GM12801 (cell line): ENCODE data around the gene VPS25.

Experiments used
- TF ChIP-seq, protein P1 (sequence below): IDR thresholded peaks from one replicate; pipeline ENCODE4 v1.5.1; 2011; ENCODE audit warnings: control low read depth; ENCODE audit not compliant: insufficient read length; ENCODE audit errors: extremely low read depth

VPS25 gene

GRCh38 chr17:42748202-42748907 lies 24.9 kb upstream of the VPS25 start:
- TF ChIP-seq, protein P1, sequence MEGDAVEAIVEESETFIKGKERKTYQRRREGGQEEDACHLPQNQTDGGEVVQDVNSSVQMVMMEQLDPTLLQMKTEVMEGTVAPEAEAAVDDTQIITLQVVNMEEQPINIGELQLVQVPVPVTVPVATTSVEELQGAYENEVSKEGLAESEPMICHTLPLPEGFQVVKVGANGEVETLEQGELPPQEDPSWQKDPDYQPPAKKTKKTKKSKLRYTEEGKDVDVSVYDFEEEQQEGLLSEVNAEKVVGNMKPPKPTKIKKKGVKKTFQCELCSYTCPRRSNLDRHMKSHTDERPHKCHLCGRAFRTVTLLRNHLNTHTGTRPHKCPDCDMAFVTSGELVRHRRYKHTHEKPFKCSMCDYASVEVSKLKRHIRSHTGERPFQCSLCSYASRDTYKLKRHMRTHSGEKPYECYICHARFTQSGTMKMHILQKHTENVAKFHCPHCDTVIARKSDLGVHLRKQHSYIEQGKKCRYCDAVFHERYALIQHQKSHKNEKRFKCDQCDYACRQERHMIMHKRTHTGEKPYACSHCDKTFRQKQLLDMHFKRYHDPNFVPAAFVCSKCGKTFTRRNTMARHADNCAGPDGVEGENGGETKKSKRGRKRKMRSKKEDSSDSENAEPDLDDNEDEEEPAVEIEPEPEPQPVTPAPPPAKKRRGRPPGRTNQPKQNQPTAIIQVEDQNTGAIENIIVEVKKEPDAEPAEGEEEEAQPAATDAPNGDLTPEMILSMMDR = no peak

GRCh38 chr17:42748908-42749798 lies 24.1 kb upstream of the VPS25 start:
- TF ChIP-seq, protein P1 = no peak

GRCh38 chr17:42750739-42751344 lies 22.4 kb upstream of the VPS25 start:
- TF ChIP-seq, protein P1 = no peak

DNA sequence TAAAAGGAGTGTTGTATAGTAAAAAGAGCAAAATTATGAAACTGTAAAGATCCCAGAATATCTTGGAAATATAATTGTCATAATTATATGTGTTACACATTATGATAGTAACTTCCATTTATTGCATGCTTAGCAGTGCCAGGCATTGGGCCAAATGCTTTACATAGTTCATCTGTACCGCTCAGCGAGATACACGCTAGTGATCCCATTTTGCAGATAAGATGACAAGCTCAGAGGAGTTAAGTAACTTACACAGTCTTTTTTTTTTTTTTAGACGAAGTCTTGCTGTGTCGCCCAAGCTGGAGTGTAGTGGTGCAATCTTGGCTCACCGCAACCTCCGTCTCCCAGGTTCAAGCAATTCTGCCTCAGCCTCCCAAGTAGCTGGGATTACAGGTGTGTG lies 21.6 kb upstream of the VPS25 start:
- TF ChIP-seq, protein P1 = no peak

DNA sequence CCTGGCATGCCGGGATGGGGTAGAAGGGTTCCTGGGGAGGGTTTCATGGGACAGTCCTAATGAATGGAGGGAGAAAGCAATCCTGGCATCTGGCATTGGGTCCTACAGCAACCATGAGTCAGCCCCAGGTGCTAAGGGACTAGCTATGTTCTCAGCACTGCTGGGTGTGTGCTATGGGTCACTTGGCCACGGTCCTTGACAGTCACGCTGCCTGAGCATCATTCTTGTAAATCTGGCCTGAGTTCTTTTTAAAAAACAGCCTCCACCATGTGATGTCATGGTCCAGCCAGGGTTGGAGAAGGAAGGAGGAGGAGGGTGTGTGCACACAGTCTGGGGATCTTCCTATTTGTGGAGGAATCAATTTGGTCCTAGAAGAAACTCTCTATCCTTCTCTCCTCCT lies 18.5 kb upstream of the VPS25 start:
- TF ChIP-seq, protein P1 = no peak

- TF ChIP-seq, protein P1 = no peak
Observed at GRCh38 chr17:42759982-42760651, 13.1 kb upstream of the VPS25 start.
